Psoas muscle (tissue), 8 donors: ENCODE results near the gene ITGA3. TPM values are rescaled to one million over a fixed set of nuclear protein-coding genes. Genes with fewer than 3 reads are reported as not detected.
A peak's percentile ranks its signal among the peaks of the same experiment; 100 is the strongest.

Experiments
- ATAC-seq, 4 donors: fragments of 200-7000 bp; cut with Tn5 transposase; one replicate each; pipeline ENCODE4 v1.9.1; 2020; ENCODE audit warnings: moderate library complexity in 3 of 4, mild to moderate bottlenecking in 2 of 4
- DNase-seq, 2 donors: peaks; one replicate each; pipeline ENCODE4 v3.0.0-alpha.2; 2020
- H3K27ac ChIP-seq: fragments of 200-600 bp; one replicate; pipeline ENCODE4 v1.8.0; 2022
- H3K27me3 ChIP-seq, 3 donors: fragments of 200-600 bp in 1 of 3; one replicate each; pipeline versions ENCODE4 v1.6.1 to v1.8.0; 2013 to 2022; ENCODE audit warnings: low read length in 2 of 3, mild to moderate bottlenecking in 2 of 3, moderate library complexity in 1 of 3; ENCODE audit not compliant: insufficient read depth in 3 of 3
- H3K36me3 ChIP-seq, 2 donors: fragments of 200-600 bp in 1 of 2; one replicate each; pipeline versions ENCODE4 v1.6.1 to v1.8.0; 2013 to 2022; ENCODE audit warnings: low read depth in 1 of 2, mild to moderate bottlenecking in 1 of 2, moderate library complexity in 1 of 2; ENCODE audit not compliant: insufficient read depth in 1 of 2
- H3K4me1 ChIP-seq: fragments of 200-600 bp; one replicate; pipeline ENCODE4 v1.8.0; 2022
- H3K4me3 ChIP-seq: fragments of 200-600 bp; one replicate; pipeline ENCODE4 v1.8.0; 2022; ENCODE audit warnings: mild to moderate bottlenecking
- H3K9me3 ChIP-seq: fragments of 200-600 bp; one replicate; pipeline ENCODE4 v1.8.0; 2022
- WGBS, 3 donors: extraction: QIAGEN DNeasy Blood & Tissue Kit; methylation state at CpG; one replicate each; pipeline versions ENCODE4 v1.1.6 to v1.1.7; 2013; 5-methylcytosine and 5-hydroxymethylcytosine counted together
- intact Hi-C, 2 donors: fragments of 100-400 bp; cut with DNase I; formaldehyde crosslinking; loops; one replicate each; pipeline versions ENCODE4 v1.11.0 to v1.14.2; 2022
- polyA plus RNA-seq, 3 donors: library from polyadenylated mRNA; stranded (reverse); fragments of 200-250 nt; gene quantifications; one replicate each; pipeline ENCODE4 v1.2.3, GENCODE V29; 2013
- total RNA-seq, 4 donors: library from RNA; stranded (reverse); fragmentation: NEBNext Ultra II Directional in 2 of 4; extraction: Animal tissue kit (Norgen Biotek cat#: 25700) in 2 of 4; gene quantifications; one replicate each; pipeline versions ENCODE4 v1.2.1 to v1.2.4, GENCODE V29; 2021 to 2023
- TF ChIP-seq, protein P1 (sequence below): fragments of 200-600 bp; IDR thresholded peaks from one replicate; pipeline ENCODE4 v1.8.0; 2022; ENCODE audit warnings: antibody characterized with exemption
- donor health status: healthy with polysubstance abuse.
- donor health status: DM: no; HTN: no; CAD: no; lungs with moderate emphysema.
- donor health status: Bipolar disorder and iron deficiency.
- donor health status: healthy.
- donor health status: DM: yes; HTN: yes; CAD: no.
- donor health status: DM: no; HTN: no; CAD: no.
- donor health status: DM: no; HTN: no; CAD: no.
- donor health status: DM: yes; HTN: yes; CAD: no.

The ITGA3 gene
- total and polyA plus RNA-seq, 7 donors = 4.9 to 21.9 (median 10.9) TPM

DNA sequence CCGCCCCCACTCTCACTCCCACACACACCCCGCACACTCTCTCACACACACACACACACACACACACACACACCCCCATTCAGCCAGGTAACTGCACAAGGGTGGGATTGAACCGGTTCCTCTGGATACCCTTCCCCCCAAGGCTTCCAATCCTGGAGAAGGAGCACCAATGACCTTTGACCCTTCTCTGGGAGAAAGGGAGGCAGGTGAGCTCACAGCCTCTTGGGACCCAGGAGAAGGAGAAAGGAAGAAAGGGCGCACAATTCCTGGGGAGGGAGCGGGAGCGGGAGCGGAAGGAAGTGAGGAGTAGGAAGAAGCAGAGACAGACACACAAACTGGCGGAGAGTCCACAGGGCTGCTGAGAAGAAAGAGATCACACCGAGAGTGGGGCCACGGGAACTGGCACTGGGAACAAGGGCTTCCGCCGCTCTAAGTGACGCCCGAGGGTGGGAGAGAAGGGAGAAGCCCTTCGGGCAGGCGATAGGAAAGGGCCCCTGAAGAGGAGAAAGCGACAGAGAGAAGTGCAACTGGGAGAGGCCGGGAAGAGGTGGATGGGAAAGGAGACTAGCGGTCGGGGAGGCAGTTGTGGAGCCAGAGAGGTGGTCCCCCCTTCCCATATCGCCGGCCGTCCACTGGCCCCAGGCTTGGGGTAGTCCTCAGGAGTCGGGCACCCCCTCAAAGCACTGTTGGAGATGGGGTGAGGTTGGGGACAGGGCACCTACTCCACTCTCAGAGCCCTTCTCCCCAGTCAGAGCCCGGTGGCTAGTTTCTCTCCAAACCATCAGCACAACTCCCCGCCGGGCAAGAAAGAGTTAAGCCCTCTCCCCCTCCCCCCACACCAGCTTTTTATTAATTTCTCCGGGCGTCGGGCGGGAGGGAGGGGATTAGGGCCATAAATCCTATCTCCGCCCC, 72.8 kb downstream of the ITGA3 start:
- Histone ChIP-seq H3K4me3 (peak overlapping the region; percentile 69), H3K4me1 (peaks cover 22% of the 10 kb centered on the region), H3K9me3 (no peaks in the 10 kb centered on the region), H3K36me3 (no peaks in the 10 kb centered on the region), H3K27me3 (no peaks in the 10 kb centered on the region), H3K27ac (no peak overlapping the region)
- intact Hi-C loops = no loop called here
- 43 to 55% (median 46%) methylated on average over 24 to 32 of the region's 32 CpGs for WGBS, 3 donors
- peak in 1 of 2 donors; percentile 59 for DNase-seq
- ATAC-seq = no peak
- TF ChIP-seq, protein P1, sequence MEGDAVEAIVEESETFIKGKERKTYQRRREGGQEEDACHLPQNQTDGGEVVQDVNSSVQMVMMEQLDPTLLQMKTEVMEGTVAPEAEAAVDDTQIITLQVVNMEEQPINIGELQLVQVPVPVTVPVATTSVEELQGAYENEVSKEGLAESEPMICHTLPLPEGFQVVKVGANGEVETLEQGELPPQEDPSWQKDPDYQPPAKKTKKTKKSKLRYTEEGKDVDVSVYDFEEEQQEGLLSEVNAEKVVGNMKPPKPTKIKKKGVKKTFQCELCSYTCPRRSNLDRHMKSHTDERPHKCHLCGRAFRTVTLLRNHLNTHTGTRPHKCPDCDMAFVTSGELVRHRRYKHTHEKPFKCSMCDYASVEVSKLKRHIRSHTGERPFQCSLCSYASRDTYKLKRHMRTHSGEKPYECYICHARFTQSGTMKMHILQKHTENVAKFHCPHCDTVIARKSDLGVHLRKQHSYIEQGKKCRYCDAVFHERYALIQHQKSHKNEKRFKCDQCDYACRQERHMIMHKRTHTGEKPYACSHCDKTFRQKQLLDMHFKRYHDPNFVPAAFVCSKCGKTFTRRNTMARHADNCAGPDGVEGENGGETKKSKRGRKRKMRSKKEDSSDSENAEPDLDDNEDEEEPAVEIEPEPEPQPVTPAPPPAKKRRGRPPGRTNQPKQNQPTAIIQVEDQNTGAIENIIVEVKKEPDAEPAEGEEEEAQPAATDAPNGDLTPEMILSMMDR = no peak

DNA sequence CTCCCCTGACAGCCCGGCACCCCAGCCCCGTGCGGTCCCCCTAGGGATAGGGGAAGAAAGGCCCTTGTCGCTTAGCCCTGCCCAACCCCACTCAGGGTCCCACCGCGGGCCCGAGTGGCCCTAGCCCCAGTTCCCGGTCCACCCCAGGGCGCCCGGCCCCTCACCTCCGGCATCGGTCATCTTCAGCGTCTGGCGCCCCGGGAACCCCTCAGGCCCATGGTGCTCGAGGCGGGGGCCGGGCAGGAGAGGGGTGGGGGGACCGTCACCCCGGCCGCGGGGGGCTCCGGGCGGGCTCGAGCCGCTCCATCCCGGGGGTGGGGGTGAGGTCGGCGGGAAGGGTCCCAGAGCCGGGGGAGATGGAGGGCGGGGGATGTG, 73.4 kb downstream of the ITGA3 start:
- no peak for DNase-seq
- Histone ChIP-seq H3K36me3 (peaks cover 0 to 1% of the 10 kb centered on the region in 2 donors), H3K27ac (no peak overlapping the region), H3K27me3 (no peaks in the 10 kb centered on the region), H3K4me3 (peak overlapping the region; percentile 69), H3K4me1 (peaks cover 29% of the 10 kb centered on the region), H3K9me3 (no peaks in the 10 kb centered on the region)
- 2 to 11% (median 3%) methylated on average over 25 to 31 of the region's 31 CpGs for WGBS, 3 donors
- TF ChIP-seq, protein P1 = no peak
- intact Hi-C loops = no loop called here
- ATAC-seq = no peak

DNA sequence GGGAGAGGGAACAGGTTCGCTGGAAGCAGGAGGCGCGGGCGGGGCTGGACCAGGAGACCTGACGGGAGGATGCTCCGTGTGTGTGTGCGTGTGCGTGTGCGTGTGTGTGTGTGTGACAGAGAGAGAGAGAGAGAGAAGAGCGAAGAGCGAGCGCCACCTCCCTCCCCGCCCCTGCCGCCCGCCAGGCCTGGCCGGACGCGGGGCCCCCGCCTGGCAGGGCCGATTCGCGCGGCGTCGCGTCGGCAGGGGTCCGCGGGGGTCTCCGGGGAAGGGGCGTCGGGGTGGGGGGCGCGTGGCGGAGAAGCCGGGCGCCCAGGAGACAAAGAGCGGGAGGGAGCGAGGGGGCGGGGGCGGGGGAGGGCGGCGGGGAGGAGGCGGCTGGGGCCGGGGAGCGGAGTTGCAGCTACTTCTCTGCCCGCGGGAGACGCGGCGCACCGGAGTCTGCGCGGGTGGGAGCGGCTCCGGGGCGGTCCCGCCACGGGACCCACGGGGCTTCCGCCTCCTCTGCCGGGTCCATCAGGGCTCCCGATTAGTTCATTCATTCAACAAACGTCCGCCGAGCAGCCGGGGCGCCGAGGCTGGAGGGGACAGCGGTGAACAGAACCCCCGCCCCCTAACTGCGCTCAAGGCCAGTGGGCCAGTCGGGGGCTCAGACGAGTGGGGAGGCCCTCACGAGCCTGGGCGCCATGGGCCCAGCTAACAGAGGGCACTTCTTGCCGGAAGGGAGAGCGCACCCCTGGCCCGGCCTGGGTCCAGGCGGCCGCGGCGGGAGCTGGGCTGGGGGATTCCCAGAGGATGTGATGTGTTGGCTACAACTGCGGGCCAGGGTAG, 74.0 kb downstream of the ITGA3 start, which contains the start of gene SAMD14:
SAMD14 (minus strand) TSS at position 433 of the 831 bp plus-strand sequence. CDS start 5,201 bp downstream, outside the sequence.
- H3K4me1 ChIP-seq = peaks cover 34% of the 10 kb centered on the region
- TF ChIP-seq, protein P1 = no peak
- no peaks in the 10 kb centered on the region for H3K9me3 ChIP-seq
- DNase-seq = peak in 1 of 2 donors; percentile 76
- peak; percentile 26 to 58 (median 46) for ATAC-seq
- peak within 1 kb of the TSS; percentile 82 for H3K27ac ChIP-seq
- WGBS, 3 donors = 1 to 5% (median 1%) methylated on average over 36 to 83 of the region's 84 CpGs
- intact Hi-C loops = loop anchor here (5.0 kb wide), 1 partner anchor 37 kb away; the partner anchor contains the start of gene SGCA (in 2 of the 2)
- peak within 1 kb of the TSS; percentile 69 for H3K4me3 ChIP-seq
- no peaks in the 10 kb centered on the region for H3K27me3 ChIP-seq
- peaks cover 0 to 7% of the 10 kb centered on the region in 2 donors for H3K36me3 ChIP-seq

DNA sequence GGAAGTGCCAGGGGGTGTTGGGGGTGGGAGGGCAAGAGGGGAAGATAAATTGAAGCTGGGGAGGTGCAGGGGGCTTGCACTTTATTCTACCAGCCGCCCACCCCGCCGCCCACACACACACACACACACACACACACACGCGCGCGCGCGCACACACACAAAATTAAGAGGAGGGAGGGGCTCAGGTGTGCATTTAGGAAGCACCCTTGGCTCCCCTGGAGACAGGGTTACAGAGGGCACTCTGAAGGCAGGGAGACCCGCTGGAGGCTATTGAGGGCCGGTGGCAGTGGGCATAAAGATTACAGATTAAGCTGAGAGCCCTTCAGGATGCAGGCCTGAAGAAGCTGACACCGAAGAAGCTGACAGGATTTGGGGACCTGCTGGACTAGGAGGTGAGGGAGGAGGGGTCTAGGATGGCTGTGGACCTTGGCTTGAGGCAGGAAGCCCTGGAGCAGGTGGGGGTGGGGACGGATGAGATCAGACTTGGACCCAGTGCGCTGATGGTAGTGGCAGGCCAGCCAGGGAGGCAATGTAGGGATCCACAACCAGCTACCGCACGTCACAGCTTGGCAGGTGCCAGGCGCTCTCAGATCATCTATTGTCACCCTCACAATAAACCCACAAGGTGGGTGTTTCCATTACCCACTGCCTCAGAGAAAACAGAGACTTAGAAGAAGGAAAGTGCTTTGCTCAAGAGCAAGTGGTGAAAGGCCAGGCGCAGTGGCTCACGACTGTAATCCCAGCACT, 74.8 kb downstream of the ITGA3 start:
- H3K9me3 ChIP-seq = no peaks in the 10 kb centered on the region
- H3K36me3 ChIP-seq = peaks cover 0 to 14% of the 10 kb centered on the region in 2 donors
- ATAC-seq = peak in 2 of 4 donors; percentile 23 to 34
- TF ChIP-seq, protein P1 = no peak
- peak overlapping the region; percentile 69 for H3K4me3 ChIP-seq
- peak overlapping the region; percentile 82 for H3K27ac ChIP-seq
- intact Hi-C loops = loop anchor here (5.0 kb wide), 1 partner anchor 37 kb away; the partner anchor contains the start of gene SGCA (in 2 of the 2)
- WGBS, 3 donors = 46 to 52% (median 51%) methylated on average over 10 to 19 of the region's 19 CpGs
- H3K27me3 ChIP-seq = no peaks in the 10 kb centered on the region
- peak in 1 of 2 donors; percentile 59 for DNase-seq
- peaks cover 34% of the 10 kb centered on the region for H3K4me1 ChIP-seq
